ENCODE data around the gene BCAR1.
"Not testable (repeated sequence)": the region's sequence is repeated elsewhere in the genome, so short reads cannot be mapped to it uniquely, and the experiment has no call there.

Gene BCAR1

DNA sequence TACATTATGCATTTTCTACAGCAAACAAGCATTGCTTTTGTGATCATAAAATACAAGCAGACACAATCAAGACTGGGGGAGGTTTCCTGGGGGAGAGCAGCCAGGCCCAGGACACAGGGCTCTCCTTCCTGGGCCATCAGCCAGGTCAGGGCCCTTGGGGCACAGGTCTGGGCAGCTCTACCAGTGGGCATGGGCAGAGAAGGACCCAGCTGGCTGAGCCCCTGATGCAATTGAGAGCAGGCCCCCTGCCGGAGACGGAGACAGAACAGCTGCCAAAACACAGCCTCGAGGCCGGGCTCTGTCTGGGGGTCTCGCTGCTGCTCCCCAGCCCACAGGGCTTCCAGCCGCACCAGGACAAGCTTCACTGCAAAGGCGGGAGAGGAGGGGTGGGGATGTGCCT lies 10.8 kb downstream of the BCAR1 start:
- not testable (repeated sequence) for H3K27ac Mint-ChIP-seq; H3K9me3 Mint-ChIP-seq (ENCODE audit: low read depth); H3K27me3 Mint-ChIP-seq; H3K36me3 Mint-ChIP-seq; H3K4me3 Mint-ChIP-seq; H3K4me1 Mint-ChIP-seq (ENCODE audit: low read depth)

DNA sequence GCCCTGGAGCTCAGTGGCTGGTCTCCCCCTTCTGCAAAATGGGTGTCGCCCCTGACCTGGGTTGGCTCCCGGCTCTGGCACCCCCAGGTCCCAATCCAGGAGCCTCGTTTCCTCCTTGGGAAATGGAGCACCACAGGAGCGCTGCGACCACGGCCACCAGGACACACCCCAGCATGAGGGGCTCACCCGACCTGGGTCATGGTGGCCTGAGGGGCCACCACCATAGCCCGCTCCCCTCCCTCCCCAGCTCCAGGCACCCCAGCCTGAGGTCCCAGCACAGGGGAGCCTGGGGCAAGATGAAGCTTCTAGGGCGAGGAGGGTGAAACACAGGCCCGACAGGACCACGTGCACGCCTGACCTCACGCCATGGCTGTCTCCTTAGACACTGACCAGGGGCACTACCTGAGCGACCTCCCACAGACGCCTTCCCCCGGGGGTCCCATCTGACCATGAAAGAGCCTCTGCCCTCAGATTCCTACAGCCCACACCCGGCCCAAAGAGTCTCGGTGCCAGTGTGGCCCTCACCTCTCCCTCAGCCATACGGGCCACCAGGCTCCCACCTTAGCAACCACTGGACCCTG lies 11.8 kb downstream of the BCAR1 start:
- Mint-ChIP-seq H3K9me3 (ENCODE audit: low read depth) (no peaks in the 10 kb centered on the region), H3K4me3 (no peak overlapping the region), H3K4me1 (ENCODE audit: low read depth) (peaks cover 2% of the 10 kb centered on the region), H3K36me3 (no peaks in the 10 kb centered on the region), H3K27me3 (no peaks in the 10 kb centered on the region), H3K27ac (no peak overlapping the region)

DNA sequence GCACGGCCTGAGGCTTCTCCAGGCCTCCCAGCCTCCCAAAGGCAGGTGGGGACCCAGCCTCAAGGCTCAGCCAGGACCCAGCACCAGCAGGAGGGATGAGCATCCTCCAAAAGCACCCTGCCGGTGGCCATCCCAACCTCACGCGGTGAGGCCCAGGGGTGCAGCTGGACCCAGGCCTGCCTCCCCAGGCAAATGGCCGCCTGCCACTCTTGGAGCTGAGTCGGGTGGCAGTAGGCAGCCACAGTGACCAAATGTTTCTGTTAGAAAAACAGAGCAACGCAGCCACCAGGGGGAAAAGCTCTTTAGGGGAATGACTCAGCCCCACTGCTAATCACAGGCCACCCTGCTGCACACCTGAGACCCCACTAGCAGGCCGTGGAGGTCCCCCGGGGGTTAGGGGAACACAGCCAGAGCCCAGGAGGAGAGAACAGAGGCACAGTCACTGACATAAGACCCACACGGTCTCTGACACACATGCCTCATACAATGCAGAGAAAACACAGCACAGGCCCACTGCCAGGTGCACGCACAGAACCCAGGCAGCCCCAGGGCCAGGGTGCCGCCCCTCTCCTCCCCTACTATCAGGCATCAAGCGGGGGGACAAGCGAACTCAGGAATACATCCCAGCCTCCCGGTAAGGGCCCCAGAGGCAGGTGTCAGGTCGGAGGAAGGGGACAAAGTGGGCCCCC lies 12.4 kb downstream of the BCAR1 start:
- Mint-ChIP-seq H3K36me3 (no peaks in the 10 kb centered on the region), H3K27me3 (no peaks in the 10 kb centered on the region), H3K4me3 (no peak overlapping the region), H3K27ac (no peak overlapping the region), H3K9me3 (ENCODE audit: low read depth) (no peaks in the 10 kb centered on the region), H3K4me1 (ENCODE audit: low read depth) (peaks cover 4% of the 10 kb centered on the region)

DNA sequence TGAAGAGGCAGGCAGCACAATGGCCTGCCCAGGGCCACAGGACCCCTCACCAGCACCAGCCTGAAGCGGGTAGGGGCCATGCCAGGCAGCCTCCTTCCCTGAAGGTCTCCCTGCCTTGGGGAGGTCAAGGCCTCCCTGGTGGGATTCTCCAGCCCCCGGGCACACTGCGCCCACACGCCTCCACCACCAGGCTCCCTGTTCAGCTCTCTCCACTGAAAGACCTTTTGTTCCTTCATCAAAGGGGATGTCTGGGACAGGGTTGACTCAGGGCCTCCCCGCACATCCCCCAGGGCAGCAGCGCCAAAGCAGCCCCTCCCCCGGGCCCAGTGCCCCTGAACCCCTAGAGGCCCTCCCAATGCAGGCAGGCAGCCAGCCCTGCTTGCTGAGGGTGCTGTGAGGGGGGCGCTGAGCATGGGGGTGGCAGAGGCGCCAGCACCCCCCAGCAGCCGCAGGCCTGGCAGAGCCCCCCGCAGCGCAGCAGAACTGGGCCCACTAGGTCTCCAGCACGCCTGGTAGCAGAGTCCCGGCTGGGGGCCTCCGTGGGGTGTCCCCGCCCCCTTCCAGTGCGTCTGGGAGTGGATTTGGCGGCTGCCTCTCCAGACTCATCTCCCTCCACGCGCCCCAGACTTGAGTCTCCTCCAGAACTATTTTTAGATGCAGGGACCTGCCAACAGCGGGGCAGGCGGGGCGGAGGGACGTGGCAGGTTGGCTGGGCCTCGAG lies 13.1 kb downstream of the BCAR1 start:
- Mint-ChIP-seq H3K4me1 (ENCODE audit: low read depth) (peaks cover 6% of the 10 kb centered on the region), H3K27me3 (no peaks in the 10 kb centered on the region), H3K9me3 (ENCODE audit: low read depth) (no peaks in the 10 kb centered on the region), H3K27ac (no peak overlapping the region), H3K36me3 (no peaks in the 10 kb centered on the region), H3K4me3 (no peak overlapping the region)

DNA sequence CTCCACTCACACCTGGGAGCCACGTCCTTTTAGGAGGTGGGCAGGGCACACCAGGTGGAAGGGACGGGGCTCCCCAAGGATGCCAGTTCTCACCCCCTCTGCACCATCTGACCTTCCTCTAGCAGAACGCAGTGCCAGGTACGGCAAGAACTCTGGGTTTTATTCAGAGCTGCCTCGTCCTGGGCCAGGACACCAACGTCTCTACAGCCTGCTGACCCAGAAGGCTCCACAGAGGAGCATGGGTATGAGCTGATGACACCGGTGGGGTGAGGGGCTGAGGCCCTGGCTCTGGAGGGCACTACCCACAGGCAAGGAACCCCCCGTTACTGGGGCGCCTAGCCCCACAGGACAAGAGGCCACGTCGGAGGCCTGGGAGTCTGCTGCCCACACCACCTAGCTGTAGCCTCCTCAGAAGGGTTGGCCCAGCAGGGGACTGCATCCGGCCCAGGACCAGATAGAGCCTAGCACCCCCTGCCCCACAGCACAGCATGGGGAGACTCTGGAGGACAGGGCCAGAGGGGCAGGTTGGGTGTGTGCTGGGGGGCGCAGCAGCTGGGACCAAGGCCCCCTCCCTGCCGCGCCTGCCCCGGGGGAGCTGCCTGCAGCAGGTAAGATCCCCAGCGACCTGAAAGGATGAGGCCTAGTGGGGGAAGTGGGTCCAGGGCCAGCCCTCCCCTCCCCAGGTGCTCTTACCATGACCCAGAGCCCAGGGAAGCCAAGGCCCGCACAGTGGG lies 13.9 kb downstream of the BCAR1 start:
- H3K27me3 Mint-ChIP-seq: no peaks in the 10 kb centered on the region
- no peaks in the 10 kb centered on the region for H3K9me3 Mint-ChIP-seq (ENCODE audit: low read depth)
- H3K27ac Mint-ChIP-seq: no peak overlapping the region
- H3K36me3 Mint-ChIP-seq: no peaks in the 10 kb centered on the region
- H3K4me1 Mint-ChIP-seq (ENCODE audit: low read depth): peaks cover 6% of the 10 kb centered on the region
- no peak overlapping the region for H3K4me3 Mint-ChIP-seq

DNA sequence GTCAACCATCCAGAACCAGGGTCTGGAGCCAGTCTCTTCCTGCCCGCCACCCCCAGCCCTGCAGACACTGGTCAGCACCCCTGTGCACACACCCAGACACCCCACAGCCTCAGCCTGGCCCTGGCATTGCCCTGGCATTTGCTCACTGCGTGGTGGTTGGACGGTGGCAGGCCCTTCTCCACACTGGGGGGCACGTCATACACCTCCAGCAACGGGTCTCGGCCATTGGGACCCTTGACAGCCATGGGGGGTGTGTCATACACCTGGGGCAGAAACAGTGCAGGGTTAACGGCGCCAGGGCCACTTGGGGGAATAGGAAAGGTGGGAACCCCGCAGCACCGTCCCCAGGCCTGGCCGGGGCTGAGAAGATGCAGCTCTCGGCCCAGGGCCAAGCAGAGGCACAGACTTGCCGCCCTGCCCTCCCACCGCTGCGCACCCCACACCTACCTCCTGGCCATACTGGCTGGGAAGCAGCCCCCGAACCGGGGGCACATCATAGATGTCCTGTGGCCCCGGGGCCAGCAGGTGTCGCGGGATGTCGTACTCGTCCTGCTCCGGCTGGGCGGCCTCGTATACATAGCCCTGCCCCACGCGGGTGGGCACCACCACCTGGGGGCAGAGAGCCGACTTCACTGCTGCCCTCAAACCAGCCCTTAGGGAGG lies 14.6 kb downstream of the BCAR1 start:
- no peak overlapping the region for H3K27ac Mint-ChIP-seq
- H3K27me3 Mint-ChIP-seq: no peaks in the 10 kb centered on the region
- H3K4me1 Mint-ChIP-seq (ENCODE audit: low read depth): peaks cover 6% of the 10 kb centered on the region
- no peaks in the 10 kb centered on the region for H3K36me3 Mint-ChIP-seq
- H3K9me3 Mint-ChIP-seq (ENCODE audit: low read depth): no peaks in the 10 kb centered on the region
- no peak overlapping the region for H3K4me3 Mint-ChIP-seq

DNA sequence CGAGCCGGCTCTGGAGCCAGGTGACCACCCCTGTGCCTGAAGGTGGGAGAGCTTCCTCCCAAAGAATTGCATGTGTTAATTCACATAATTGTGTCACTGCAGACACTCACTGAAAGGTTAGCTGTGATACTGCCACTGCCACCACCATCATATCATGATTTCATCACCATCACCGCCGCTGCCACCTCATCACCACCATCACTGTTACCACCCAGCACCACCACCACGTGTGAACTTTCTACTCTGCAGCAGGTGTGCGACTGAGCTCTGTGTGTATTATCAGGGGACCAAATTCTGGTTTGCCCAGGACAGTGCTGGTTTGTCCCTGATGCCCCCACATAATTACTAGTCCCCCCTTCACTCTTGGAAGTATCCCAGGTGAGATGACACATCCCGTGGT lies 15.2 kb downstream of the BCAR1 start:
- Mint-ChIP-seq H3K27ac (no peak overlapping the region), H3K27me3 (no peaks in the 10 kb centered on the region), H3K4me3 (no peak overlapping the region), H3K36me3 (no peaks in the 10 kb centered on the region), H3K9me3 (ENCODE audit: low read depth) (no peaks in the 10 kb centered on the region), H3K4me1 (ENCODE audit: low read depth) (peaks cover 6% of the 10 kb centered on the region)

DNA sequence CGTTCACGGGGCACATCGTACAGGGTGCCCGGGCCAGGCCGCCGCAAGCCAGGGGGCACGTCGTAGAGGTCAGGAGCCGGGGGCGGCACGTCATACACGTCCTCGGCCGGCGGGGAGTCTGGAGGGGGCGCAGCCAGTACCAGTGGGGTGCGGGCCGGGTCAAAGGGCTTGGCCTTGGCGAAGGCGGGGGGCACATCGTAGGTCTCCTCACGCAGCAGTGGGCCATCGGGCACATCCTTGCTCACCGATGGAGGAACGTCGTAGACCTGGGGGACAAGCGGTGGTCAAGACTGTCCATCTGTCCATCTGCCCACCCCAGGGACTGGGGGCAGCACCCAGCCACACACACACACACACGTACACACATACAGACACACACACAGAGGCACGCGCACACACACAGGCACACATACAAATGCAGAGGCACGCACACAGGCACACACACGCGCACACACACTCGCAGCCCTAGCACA lies 15.7 kb downstream of the BCAR1 start:
- no peak overlapping the region for H3K4me3 Mint-ChIP-seq
- H3K9me3 Mint-ChIP-seq (ENCODE audit: low read depth): no peaks in the 10 kb centered on the region
- no peaks in the 10 kb centered on the region for H3K27me3 Mint-ChIP-seq
- H3K27ac Mint-ChIP-seq: no peak overlapping the region
- H3K36me3 Mint-ChIP-seq: no peaks in the 10 kb centered on the region
- peaks cover 6% of the 10 kb centered on the region for H3K4me1 Mint-ChIP-seq (ENCODE audit: low read depth)

DNA sequence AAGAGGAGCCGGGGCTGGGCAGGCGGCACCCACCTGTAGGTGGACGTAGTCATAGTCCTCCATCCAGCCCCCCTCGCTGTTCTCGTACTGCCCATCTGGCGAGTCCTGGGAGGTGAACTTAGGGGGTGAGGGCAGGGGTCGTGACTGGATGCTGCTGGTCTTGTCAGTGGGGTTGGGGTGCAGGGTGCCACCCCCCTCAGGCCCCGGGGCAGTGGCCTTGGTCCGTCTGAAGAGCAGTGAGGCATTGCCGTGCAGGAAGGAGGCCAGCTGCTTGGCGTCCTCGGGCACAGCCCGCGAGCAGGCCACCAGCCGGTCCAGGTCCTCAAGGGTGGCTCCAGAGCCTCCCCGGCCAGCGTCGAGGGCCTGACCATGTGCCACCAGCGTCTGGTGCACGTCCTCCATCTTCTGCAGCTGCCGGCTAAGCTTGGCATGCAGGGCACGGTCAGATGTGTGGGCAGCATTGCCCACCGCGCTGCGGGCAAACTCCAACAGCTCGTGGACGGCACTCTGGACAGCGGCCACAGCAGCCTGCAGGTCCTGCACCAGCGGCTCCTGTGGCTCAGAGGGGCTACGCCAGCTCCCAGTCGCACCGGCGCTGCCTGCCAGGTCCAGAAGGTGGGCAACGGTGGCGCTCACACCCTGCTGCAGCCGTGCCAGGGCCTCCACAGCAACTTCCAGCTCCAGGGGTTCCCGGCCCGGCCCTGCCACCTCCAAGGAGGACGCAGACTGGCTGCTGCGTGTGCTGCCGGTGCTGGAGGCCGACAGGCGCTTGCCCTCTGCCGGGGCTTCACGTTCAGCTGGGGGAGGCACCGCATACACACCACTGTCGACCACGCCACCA lies 16.3 kb downstream of the BCAR1 start:
- H3K27me3 Mint-ChIP-seq: no peaks in the 10 kb centered on the region
- no peak overlapping the region for H3K27ac Mint-ChIP-seq
- peaks cover 6% of the 10 kb centered on the region for H3K4me1 Mint-ChIP-seq (ENCODE audit: low read depth)
- H3K36me3 Mint-ChIP-seq: no peaks in the 10 kb centered on the region
- no peak overlapping the region for H3K4me3 Mint-ChIP-seq
- no peaks in the 10 kb centered on the region for H3K9me3 Mint-ChIP-seq (ENCODE audit: low read depth)

DNA sequence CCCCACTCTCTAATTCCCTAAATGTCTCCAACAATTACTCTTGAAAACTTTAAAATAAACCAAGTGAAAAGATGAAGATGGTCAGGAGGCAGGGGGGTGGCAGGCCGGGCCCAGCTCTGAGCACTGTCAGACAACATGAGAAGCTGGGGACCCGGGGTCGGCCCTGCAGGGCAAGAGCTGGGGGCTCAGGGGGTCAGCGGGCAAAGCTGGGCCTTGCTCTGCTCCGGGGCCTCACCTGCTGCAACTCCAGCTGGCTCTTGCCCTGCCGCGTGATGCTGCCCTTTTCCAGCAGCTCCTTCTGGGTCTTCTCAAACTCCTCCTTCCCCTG lies 17.8 kb downstream of the BCAR1 start:
- Mint-ChIP-seq H3K4me3 (no peak overlapping the region), H3K9me3 (ENCODE audit: low read depth) (no peaks in the 10 kb centered on the region), H3K4me1 (ENCODE audit: low read depth) (peaks cover 6% of the 10 kb centered on the region), H3K27me3 (no peaks in the 10 kb centered on the region), H3K27ac (no peak overlapping the region), H3K36me3 (no peaks in the 10 kb centered on the region)

DNA sequence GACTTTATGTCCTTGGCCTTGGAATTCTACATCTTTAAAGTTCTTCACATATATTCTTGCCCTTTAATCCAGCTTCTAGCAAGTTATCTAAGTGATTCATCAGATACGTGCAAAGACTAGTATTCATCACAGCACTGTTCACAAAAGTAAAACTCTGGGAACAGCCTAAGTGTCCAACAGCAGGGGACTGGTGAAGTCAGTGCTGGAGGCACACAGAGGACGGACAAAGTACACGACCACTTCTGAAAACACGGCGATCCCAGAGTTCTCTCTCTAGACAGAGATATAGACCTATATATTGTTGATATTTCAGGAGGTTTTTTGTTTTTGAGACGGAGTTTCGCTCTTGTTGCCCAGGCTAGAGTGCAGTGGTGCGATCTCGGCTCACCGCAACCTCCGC lies 19.9 kb downstream of the BCAR1 start:
- H3K27ac Mint-ChIP-seq: no peak overlapping the region
- H3K36me3 Mint-ChIP-seq: no peaks in the 10 kb centered on the region
- no peak overlapping the region for H3K4me3 Mint-ChIP-seq
- H3K4me1 Mint-ChIP-seq (ENCODE audit: low read depth): peaks cover 6% of the 10 kb centered on the region
- peaks cover 2% of the 10 kb centered on the region for H3K27me3 Mint-ChIP-seq
- no peaks in the 10 kb centered on the region for H3K9me3 Mint-ChIP-seq (ENCODE audit: low read depth)

DNA sequence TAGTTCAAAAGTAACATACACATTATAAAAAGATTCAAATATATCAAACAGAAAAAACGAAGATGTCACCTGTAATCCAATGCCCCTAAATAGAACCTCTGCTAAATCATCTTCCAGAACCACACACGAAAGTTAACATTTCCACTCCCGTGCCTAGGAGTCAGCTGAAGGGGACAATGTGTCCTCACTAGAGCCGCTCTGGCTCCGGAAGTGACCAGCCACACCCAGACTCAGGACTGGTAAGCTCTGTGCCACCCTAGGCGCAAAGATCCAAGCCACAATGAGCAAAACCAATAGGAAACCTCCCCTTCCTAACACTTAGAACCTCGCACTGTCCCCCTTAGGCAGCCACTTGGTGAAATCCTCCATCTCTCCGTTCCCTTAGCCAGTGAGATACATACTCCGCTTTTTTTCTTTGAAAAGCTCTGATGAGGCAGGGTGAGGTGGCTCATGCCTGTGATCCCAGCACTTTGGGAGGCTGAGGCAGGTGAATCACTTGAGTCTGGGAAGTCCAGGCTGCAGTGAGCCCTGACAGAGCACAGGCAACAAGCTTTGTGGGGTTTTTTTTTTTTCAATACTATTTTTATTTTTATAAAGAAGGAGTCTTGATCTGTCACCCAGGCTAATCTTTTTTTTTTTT lies 20.8 kb downstream of the BCAR1 start:
- H3K4me3 Mint-ChIP-seq: no peak overlapping the region
- H3K27ac Mint-ChIP-seq: no peak overlapping the region
- no peaks in the 10 kb centered on the region for H3K36me3 Mint-ChIP-seq
- H3K27me3 Mint-ChIP-seq: peaks cover 2% of the 10 kb centered on the region
- peaks cover 3% of the 10 kb centered on the region for H3K4me1 Mint-ChIP-seq (ENCODE audit: low read depth)
- H3K9me3 Mint-ChIP-seq (ENCODE audit: low read depth): no peaks in the 10 kb centered on the region

DNA sequence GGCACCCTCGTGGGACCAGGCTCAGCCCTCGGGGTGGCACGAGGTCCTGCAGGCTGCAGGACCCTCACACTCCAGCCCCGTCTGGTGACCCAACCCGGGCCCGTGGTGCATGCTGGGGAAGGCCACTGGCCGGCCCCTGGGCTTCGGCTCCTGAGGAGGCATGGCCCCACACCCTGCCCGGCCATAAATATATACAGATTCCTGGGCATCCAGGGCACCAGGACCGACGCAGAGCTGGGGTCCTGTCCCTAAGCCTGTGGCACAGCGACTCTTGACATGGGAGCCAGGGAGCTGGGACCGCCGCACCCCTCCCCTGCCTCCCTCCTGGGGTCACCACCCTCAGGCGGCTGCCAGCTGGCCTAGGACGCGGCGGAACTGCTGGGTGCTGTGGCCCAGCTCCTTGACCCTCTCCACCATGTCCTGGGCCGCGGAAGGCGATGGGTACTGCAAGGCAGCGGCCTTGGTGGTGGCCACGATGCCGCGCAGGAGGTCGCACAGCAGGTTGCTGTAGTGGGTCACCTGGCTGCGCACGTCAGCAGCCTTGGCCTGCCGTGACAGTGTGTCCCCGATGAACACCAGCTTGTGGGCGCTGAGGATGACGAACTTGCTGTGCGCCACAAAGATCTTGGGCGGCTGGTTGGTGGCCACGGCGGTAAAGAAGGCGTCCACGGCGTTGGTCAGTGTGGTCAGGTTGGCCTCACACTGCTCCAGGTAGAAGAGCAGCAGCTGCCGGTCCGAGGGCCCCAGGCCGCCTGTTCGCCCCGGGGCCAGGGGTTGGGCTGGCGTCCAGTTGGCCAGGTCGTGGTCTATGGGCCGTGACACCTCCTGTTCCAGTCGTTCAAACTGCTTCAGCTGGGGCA lies 22.0 kb downstream of the BCAR1 start:
- H3K4me1 Mint-ChIP-seq (ENCODE audit: low read depth): peaks cover 2% of the 10 kb centered on the region
- no peak overlapping the region for H3K4me3 Mint-ChIP-seq
- no peaks in the 10 kb centered on the region for H3K36me3 Mint-ChIP-seq
- no peaks in the 10 kb centered on the region for H3K9me3 Mint-ChIP-seq (ENCODE audit: low read depth)
- no peak overlapping the region for H3K27ac Mint-ChIP-seq
- peaks cover 2% of the 10 kb centered on the region for H3K27me3 Mint-ChIP-seq
